Measurements from ENCODE around the gene SPRYD7.
"Not testable (repeated sequence)": the region's sequence is repeated elsewhere in the genome, so short reads cannot be mapped to it uniquely, and the experiment has no call there.

The SPRYD7 gene

GRCh38 chr13:49932868-49933267 is 3.3 kb downstream of the SPRYD7 start:
- DNase-seq (ENCODE audit: low spot score) = no peak

- DNase-seq (ENCODE audit: low spot score) = no peak
Measured at GRCh38 chr13:49932066-49932465, 4.1 kb downstream of the SPRYD7 start.

GRCh38 chr13:49927755-49928154 is 8.4 kb downstream of the SPRYD7 start:
- no peak for DNase-seq (ENCODE audit: low spot score)

GRCh38 chr13:49925881-49926418 is 10.2 kb downstream of the SPRYD7 start:
- no peak for DNase-seq (ENCODE audit: low spot score)

GRCh38 chr13:49922301-49922700 is 13.8 kb downstream of the SPRYD7 start:
- DNase-seq (ENCODE audit: low spot score) = no peak

- not testable (repeated sequence) for DNase-seq (ENCODE audit: low spot score)
Measured at GRCh38 chr13:49920969-49921368, 15.2 kb downstream of the SPRYD7 start.

- DNase-seq (ENCODE audit: low spot score) = not testable (repeated sequence)
Measured at GRCh38 chr13:49918106-49918505, 18.0 kb downstream of the SPRYD7 start.

GRCh38 chr13:49914947-49915346 is 21.2 kb downstream of the SPRYD7 start:
- DNase-seq (ENCODE audit: low spot score) = no peak

GRCh38 chr13:49908637-49909036 is 27.5 kb downstream of the SPRYD7 start:
- DNase-seq (ENCODE audit: low spot score) = no peak

GRCh38 chr13:49904729-49905456 is 31.2 kb downstream of the SPRYD7 start:
- no peak for DNase-seq (ENCODE audit: low spot score)

- no peak for DNase-seq (ENCODE audit: low spot score)
Measured at GRCh38 chr13:49898792-49899191, 37.3 kb downstream of the SPRYD7 start.

- DNase-seq (ENCODE audit: low spot score) = no peak
Measured at GRCh38 chr13:49897713-49898112, 38.4 kb downstream of the SPRYD7 start.

- DNase-seq (ENCODE audit: low spot score) = no peak
Measured at GRCh38 chr13:49895826-49896225, 40.3 kb downstream of the SPRYD7 start.

GRCh38 chr13:49893591-49893990 is 42.5 kb downstream of the SPRYD7 start:
- no peak for DNase-seq (ENCODE audit: low spot score)

GRCh38 chr13:49890376-49890775 is 45.8 kb downstream of the SPRYD7 start:
- DNase-seq (ENCODE audit: low spot score) = no peak

GRCh38 chr13:49878682-49879081 is 57.5 kb downstream of the SPRYD7 start:
- no peak for DNase-seq (ENCODE audit: low spot score)

- DNase-seq (ENCODE audit: low spot score) = no peak
Measured at GRCh38 chr13:49877629-49878218, 58.4 kb downstream of the SPRYD7 start.

GRCh38 chr13:49874430-49874829 is 61.7 kb downstream of the SPRYD7 start:
- DNase-seq (ENCODE audit: low spot score) = no peak

GRCh38 chr13:49869519-49869918 is 66.6 kb downstream of the SPRYD7 start:
- DNase-seq (ENCODE audit: low spot score) = no peak

- no peak for DNase-seq (ENCODE audit: low spot score)
Measured at GRCh38 chr13:49867834-49868233, 68.3 kb downstream of the SPRYD7 start.

- no peak for DNase-seq (ENCODE audit: low spot score)
Measured at GRCh38 chr13:49865218-49865617, 70.9 kb downstream of the SPRYD7 start.

- no peak for DNase-seq (ENCODE audit: low spot score)
Measured at GRCh38 chr13:49864509-49864908, 71.6 kb downstream of the SPRYD7 start.

Data from CD4-positive, alpha-beta T cell treated with Interleukin-6 at 100 ng/mL for 8 hours (primary cell).